ENCODE measurements around the gene LY6G5C. TPM values are rescaled to one million over a fixed set of nuclear protein-coding genes. Genes with fewer than 3 reads are reported as not detected.
A peak's percentile ranks its signal among the peaks of the same experiment; 100 is the strongest.

Gene LY6G5C
- total and polyA plus RNA-seq, 2 of the 13 experiments (the other 11 are each of a cell fraction or from before 2014, with no cell fraction given), result 0.33 to 0.55 TPM

DNA sequence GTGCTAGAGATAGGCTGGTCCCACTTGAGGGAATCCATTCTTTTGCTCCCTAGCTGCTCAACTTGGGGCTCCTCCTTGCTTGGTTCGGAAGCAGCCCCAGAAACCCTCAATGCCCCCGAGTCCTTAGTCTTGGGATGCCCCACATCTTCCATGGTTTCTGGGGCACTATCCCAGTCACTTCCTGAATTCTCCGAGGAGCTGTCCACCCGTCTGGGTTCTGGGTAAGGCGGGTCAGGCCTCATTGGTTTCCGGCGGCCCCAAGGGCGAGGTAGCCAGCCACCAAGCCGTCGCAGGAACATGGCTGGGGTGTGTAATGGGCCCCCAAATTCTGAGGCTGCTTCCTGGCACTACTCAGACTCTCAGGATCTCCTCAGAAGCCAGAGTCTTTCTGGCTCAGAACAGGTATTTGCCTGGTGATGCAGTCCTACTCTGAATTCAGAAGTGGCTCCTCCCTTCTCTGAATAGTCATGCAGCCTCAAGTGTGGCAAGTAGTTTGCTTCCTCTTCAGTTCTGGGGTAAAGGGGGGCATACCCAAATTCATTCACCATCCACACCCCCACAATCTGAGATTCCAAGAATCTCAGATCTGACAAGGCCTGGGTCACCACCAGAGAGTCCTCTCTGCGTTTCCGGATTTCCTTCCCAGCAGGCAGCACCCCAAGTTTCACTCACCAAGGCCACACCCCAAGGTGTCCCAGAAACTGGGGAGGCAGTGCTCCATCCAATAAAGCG lies 21.1 kb downstream of the LY6G5C start (continued):
- TF ChIP-seq PRDM4 (CRISPR knock-in tag; IDR thresholded peaks at IDR 0.05; ENCODE audit: borderline replicate concordance), result no peak
- no peak for TF ChIP-seq ATF5 (CRISPR knock-in tag; IDR thresholded peaks at IDR 0.05; ENCODE audit: low read depth)
- TF ChIP-seq ZNF530 (CRISPR knock-in tag; IDR thresholded peaks at IDR 0.05; ENCODE audit: low read depth), result peak; percentile 20; the same call in 1 of the 2 replicates
- TF ChIP-seq XRCC5 (optimal IDR thresholded peaks at IDR 0.05; ENCODE audit: low read length), result no peak
- TF ChIP-seq HMGXB4 (CRISPR knock-in tag; IDR thresholded peaks at IDR 0.05; ENCODE audit: borderline replicate concordance in 1 of 2, low read depth in 1 of 2), result 0 out of 4 replicates have a peak, but pooled peaks of 1 of the 2 experiments have one; percentile 12
- no peak for TF ChIP-seq EP300 (IDR thresholded peaks at IDR 0.05; ENCODE audit: low read depth in 2 of 2, low read length in 2 of 2)
- TF ChIP-seq EP300 (CRISPR knock-in tag; IDR thresholded peaks at IDR 0.05; ENCODE audit: borderline replicate concordance), result no peak
- TF ChIP-seq, protein P1, sequence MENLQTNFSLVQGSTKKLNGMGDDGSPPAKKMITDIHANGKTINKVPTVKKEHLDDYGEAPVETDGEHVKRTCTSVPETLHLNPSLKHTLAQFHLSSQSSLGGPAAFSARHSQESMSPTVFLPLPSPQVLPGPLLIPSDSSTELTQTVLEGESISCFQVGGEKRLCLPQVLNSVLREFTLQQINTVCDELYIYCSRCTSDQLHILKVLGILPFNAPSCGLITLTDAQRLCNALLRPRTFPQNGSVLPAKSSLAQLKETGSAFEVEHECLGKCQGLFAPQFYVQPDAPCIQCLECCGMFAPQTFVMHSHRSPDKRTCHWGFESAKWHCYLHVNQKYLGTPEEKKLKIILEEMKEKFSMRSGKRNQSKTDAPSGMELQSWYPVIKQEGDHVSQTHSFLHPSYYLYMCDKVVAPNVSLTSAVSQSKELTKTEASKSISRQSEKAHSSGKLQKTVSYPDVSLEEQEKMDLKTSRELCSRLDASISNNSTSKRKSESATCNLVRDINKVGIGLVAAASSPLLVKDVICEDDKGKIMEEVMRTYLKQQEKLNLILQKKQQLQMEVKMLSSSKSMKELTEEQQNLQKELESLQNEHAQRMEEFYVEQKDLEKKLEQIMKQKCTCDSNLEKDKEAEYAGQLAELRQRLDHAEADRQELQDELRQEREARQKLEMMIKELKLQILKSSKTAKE (CRISPR knock-in tag; IDR thresholded peaks at IDR 0.05; ENCODE audit: borderline replicate concordance), result no peak
- TF ChIP-seq ZNF251 (CRISPR knock-in tag; IDR thresholded peaks at IDR 0.05), result no peak
- TF ChIP-seq, protein P2, sequence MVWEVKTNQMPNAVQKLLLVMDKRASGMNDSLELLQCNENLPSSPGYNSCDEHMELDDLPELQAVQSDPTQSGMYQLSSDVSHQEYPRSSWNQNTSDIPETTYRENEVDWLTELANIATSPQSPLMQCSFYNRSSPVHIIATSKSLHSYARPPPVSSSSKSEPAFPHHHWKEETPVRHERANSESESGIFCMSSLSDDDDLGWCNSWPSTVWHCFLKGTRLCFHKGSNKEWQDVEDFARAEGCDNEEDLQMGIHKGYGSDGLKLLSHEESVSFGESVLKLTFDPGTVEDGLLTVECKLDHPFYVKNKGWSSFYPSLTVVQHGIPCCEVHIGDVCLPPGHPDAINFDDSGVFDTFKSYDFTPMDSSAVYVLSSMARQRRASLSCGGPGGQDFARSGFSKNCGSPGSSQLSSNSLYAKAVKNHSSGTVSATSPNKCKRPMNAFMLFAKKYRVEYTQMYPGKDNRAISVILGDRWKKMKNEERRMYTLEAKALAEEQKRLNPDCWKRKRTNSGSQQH (CRISPR knock-in tag; IDR thresholded peaks at IDR 0.05; ENCODE audit: low read depth), result no peak
- no peak for TF ChIP-seq FOXA3 (CRISPR knock-in tag; IDR thresholded peaks at IDR 0.05)
- TF ChIP-seq ELF3 (CRISPR knock-in tag; IDR thresholded peaks at IDR 0.05), result no peak
- no peak for TF ChIP-seq ZNF547 (CRISPR knock-in tag; IDR thresholded peaks at IDR 0.05)
- no peak for TF ChIP-seq RBM22 (optimal IDR thresholded peaks at IDR 0.05; ENCODE audit: low read length)
- no peak for TF ChIP-seq TRAFD1 (CRISPR knock-in tag; IDR thresholded peaks at IDR 0.05; ENCODE audit: borderline replicate concordance)
- no peak for TF ChIP-seq WIZ (CRISPR knock-in tag; IDR thresholded peaks at IDR 0.05)
